ENCODE data around the gene MPND. TPM values are rescaled to one million over a fixed set of nuclear protein-coding genes. Genes with fewer than 3 reads are reported as not detected.

The MPND gene
- total RNA-seq: 22.7 and 24.8 TPM in 2 replicates

GRCh38 chr19:4343370-4344307 is at the start of gene MPND:
Gene MPND (plus strand): TSS chr19:4343562. CDS start chr19:4343594, 32 bp downstream.
- intact Hi-C loops (cut with micrococcal nuclease): loop anchor here (1.0 to 2.0 kb wide), 3 partner anchors 25 to 127 kb away; partner anchors contain the start of gene YJU2

GRCh38 chr19:4294389-4294788 is 49.0 kb upstream of the MPND start:
- intact Hi-C loops (cut with micrococcal nuclease): no loop called here

GRCh38 chr19:4295972-4296771 is 47.2 kb upstream of the MPND start:
- intact Hi-C loops (cut with micrococcal nuclease): no loop called here

- intact Hi-C loops (cut with micrococcal nuclease): no loop called here
Measured at GRCh38 chr19:4297901-4298809, 45.2 kb upstream of the MPND start.

- intact Hi-C loops (cut with micrococcal nuclease): no loop called here
Measured at GRCh38 chr19:4298810-4299550, 44.4 kb upstream of the MPND start.

GRCh38 chr19:4300589-4300988 is 42.8 kb upstream of the MPND start:
- intact Hi-C loops (cut with micrococcal nuclease): no loop called here

GRCh38 chr19:4301590-4302242 is 41.6 kb upstream of the MPND start:
- intact Hi-C loops (cut with micrococcal nuclease): no loop called here

- intact Hi-C loops (cut with micrococcal nuclease): no loop called here
Measured at GRCh38 chr19:4302243-4302640, 41.1 kb upstream of the MPND start, which contains the start of gene TMIGD2. Gene TMIGD2 (minus strand): TSS chr19:4302389. CDS start chr19:4302385, 4 bp downstream.

- intact Hi-C loops (cut with micrococcal nuclease): no loop called here
Measured at GRCh38 chr19:4303819-4304537, 39.4 kb upstream of the MPND start.

GRCh38 chr19:4304538-4305256 is 38.7 kb upstream of the MPND start, which contains the start of gene FSD1:
Gene FSD1 (plus strand): TSS chr19:4304598. CDS start chr19:4304747, 149 bp downstream.
- intact Hi-C loops (cut with micrococcal nuclease): no loop called here

GRCh38 chr19:4305257-4305612 is 38.1 kb upstream of the MPND start:
- intact Hi-C loops (cut with micrococcal nuclease): no loop called here

- intact Hi-C loops (cut with micrococcal nuclease): no loop called here
Measured at GRCh38 chr19:4305659-4306058, 37.7 kb upstream of the MPND start.

GRCh38 chr19:4310247-4311121 is 32.9 kb upstream of the MPND start:
- intact Hi-C loops (cut with micrococcal nuclease): no loop called here

GRCh38 chr19:4313847-4314490 is 29.4 kb upstream of the MPND start:
- intact Hi-C loops (cut with micrococcal nuclease): no loop called here

- intact Hi-C loops (cut with micrococcal nuclease): no loop called here
Measured at GRCh38 chr19:4316956-4317355, 26.4 kb upstream of the MPND start.

- intact Hi-C loops (cut with micrococcal nuclease): no loop called here
Measured at GRCh38 chr19:4318460-4318859, 24.9 kb upstream of the MPND start.

All from T-helper 2 cell treated with Interferon-gamma antibody and Interleukin-4, amounts not matched to agents 100 ng/mL and 5 ng/mL, for 36 hours (primary cell).